MM.1S (cell line): ENCODE results near the gene ESRRB.
"Not testable (repeated sequence)": the region's sequence is repeated elsewhere in the genome, so short reads cannot be mapped to it uniquely, and the experiment has no call there.

ENCODE experiments used
- CTCF ChIP-seq: fragments of 300-600 bp; sonication (generic); IDR thresholded peaks from 2 replicates; pipeline ENCODE4 v1.5.1; 2016; ENCODE audit warnings: antibody characterized with exemption, low read length, mixed read lengths
- EZH2 ChIP-seq: fragments of 300-600 bp; sonication (generic); optimal IDR thresholded peaks from 2 replicates; pipeline ENCODE3; 2017; ENCODE audit warnings: low read depth, mild to moderate bottlenecking, antibody characterized with exemption, low read length, mixed read lengths
- EZH2phosphoT487 ChIP-seq: fragments of 300-600 bp; sonication (generic); IDR thresholded peaks from 2 replicates; pipeline ENCODE4 v1.6.1; 2018; ENCODE audit warnings: antibody characterized with exemption, low read length

- TF ChIP-seq CTCF, EZH2, EZH2phosphoT487: not testable (repeated sequence)
Observed at GRCh38 chr14:76536636-76537035, 160.7 kb downstream of the ESRRB start.
